ENCODE measurements around the gene EGLN3. TPM values are rescaled to one million over a fixed set of nuclear protein-coding genes. Genes with fewer than 3 reads are reported as not detected.

EGLN3 gene
- total RNA-seq, 6 experiments from 2014 or later = 1.9 to 25.4 (median 2.1) TPM

GRCh38 chr14:33938131-33938949, 12.5 kb downstream of the EGLN3 start:
- H3K4me3 ChIP-seq = no peak overlapping the region

GRCh38 chr14:33936391-33936790, 14.5 kb downstream of the EGLN3 start:
- H3K4me3 ChIP-seq = no peak overlapping the region
- H3K9me3 ChIP-seq = no peaks in the 10 kb centered on the region
- no peak overlapping the region for H3K27ac ChIP-seq
- no peaks in the 10 kb centered on the region for H3K36me3 ChIP-seq
- DNase-seq (no peak), ATAC-seq (no peak)
- no peaks in the 10 kb centered on the region for H3K27me3 ChIP-seq
- TF ChIP-seq POLR2A (IDR thresholded peaks at IDR 0.05) = no peak
- no peak for TF ChIP-seq CTCF (IDR thresholded peaks at IDR 0.05)
- WGBS (ENCODE audit: insufficient coverage, low coverage, low lambda C conversion rate, missing lambda C conversion rate) = 45% methylated on average over 2 of the region's 2 CpGs
- H3K4me1 ChIP-seq = no peaks in the 10 kb centered on the region
- intact Hi-C loops (cut with DNase I) = no loop called here

More at GRCh38 chr14:33938131-33938949, 12.5 kb downstream of the EGLN3 start:
- ATAC-seq (peak; percentile 83 to 89 (median 88)), DNase-seq (peak; percentile 75 to 85 (median 83))
- no peaks in the 10 kb centered on the region for H3K36me3 ChIP-seq
- no peaks in the 10 kb centered on the region for H3K4me1 ChIP-seq
- intact Hi-C loops (cut with DNase I) = no loop called here
- TF ChIP-seq POLR2A (IDR thresholded peaks at IDR 0.05) = no peak
- TF ChIP-seq CTCF (IDR thresholded peaks at IDR 0.05) = no peak
- H3K9me3 ChIP-seq = no peaks in the 10 kb centered on the region
- no peaks in the 10 kb centered on the region for H3K27me3 ChIP-seq
- H3K27ac ChIP-seq = peak overlapping the region in 2 of 3 donors; percentile 11 to 48
- 12% methylated on average over 13 of the region's 20 CpGs for WGBS (ENCODE audit: insufficient coverage, low coverage, low lambda C conversion rate, missing lambda C conversion rate)

GRCh38 chr14:33934938-33935337, 15.9 kb downstream of the EGLN3 start:
- intact Hi-C loops (cut with DNase I) = no loop called here

GRCh38 chr14:33934043-33934750, 16.7 kb downstream of the EGLN3 start:
- ATAC-seq = peak in 2 of 4 donors; percentile 29 to 42
- no peaks in the 10 kb centered on the region for H3K27me3 ChIP-seq
- H3K4me3 ChIP-seq = no peak overlapping the region
- intact Hi-C loops (cut with DNase I) = no loop called here
- no peaks in the 10 kb centered on the region for H3K9me3 ChIP-seq
- no peak for DNase-seq
- H3K36me3 ChIP-seq = no peaks in the 10 kb centered on the region
- TF ChIP-seq CTCF (IDR thresholded peaks at IDR 0.05) (no peak), POLR2A (IDR thresholded peaks at IDR 0.05) (no peak)
- WGBS (ENCODE audit: insufficient coverage, low coverage, low lambda C conversion rate, missing lambda C conversion rate) = 60% methylated on average over 7 of the region's 7 CpGs
- H3K4me1 ChIP-seq = no peaks in the 10 kb centered on the region
- H3K27ac ChIP-seq = no peak overlapping the region

More at GRCh38 chr14:33934938-33935337, 15.9 kb downstream of the EGLN3 start:
- Histone ChIP-seq H3K36me3 (no peaks in the 10 kb centered on the region), H3K4me3 (no peak overlapping the region), H3K27ac (no peak overlapping the region), H3K9me3 (no peaks in the 10 kb centered on the region), H3K27me3 (no peaks in the 10 kb centered on the region), H3K4me1 (no peaks in the 10 kb centered on the region)
- no peak for DNase-seq
- WGBS (ENCODE audit: insufficient coverage, low coverage, low lambda C conversion rate, missing lambda C conversion rate) = 86% methylated on average over 5 of the region's 5 CpGs
- no peak for ATAC-seq
- TF ChIP-seq POLR2A (IDR thresholded peaks at IDR 0.05) (no peak), CTCF (IDR thresholded peaks at IDR 0.05) (no peak)

Measured in right lobe of liver (tissue), 6 donors.